ENCODE data around the gene NOC2L. TPM values are rescaled to one million over a fixed set of nuclear protein-coding genes. Genes with fewer than 3 reads are reported as not detected.

Gene NOC2L
- polyA plus RNA-seq, 1 donor (not counting 4 experiments of a cell fraction or from before 2014, with no cell fraction given), result 51.8 TPM

Small RNAs within 50 kb of the gene (small RNA-seq; reads per million reads assigned to genes)
- 0 reads per million in 3 experiments for gene AL645608.3 (ENCODE audit: insufficient read length in 3 of 3, low read depth in 3 of 3, low replicate concordance in 1 of 3)
- gene AL645608.4 (ENCODE audit: insufficient read length in 3 of 3, low read depth in 3 of 3, low replicate concordance in 1 of 3), result 0 reads per million in 3 experiments

Other genes starting within 250 kb of the NOC2L start
- 0.03 TPM in 1 of 3 replicates, not detected in the others for gene SAMD11, start 35.3 kb downstream of the NOC2L start, polyA plus RNA-seq
- 6.5 to 17.8 TPM (median 8.5 TPM) in 3 replicates for gene KLHL17, start 1.3 kb upstream of the NOC2L start, polyA plus RNA-seq
- 2.5 to 4.9 TPM (median 3.8 TPM) in 3 replicates for gene PLEKHN1, start 7.2 kb upstream of the NOC2L start, polyA plus RNA-seq
- not detected in 3 replicates for gene PERM1, start 22.8 kb upstream of the NOC2L start, polyA plus RNA-seq
- 3.0 to 14.7 TPM (median 3.1 TPM) in 3 replicates for gene HES4, start 40.8 kb upstream of the NOC2L start, polyA plus RNA-seq
- gene ISG15, start 54.2 kb upstream of the NOC2L start, polyA plus RNA-seq, result 222 to 711 TPM (median 246 TPM) in 3 replicates
- gene AGRN, start 60.9 kb upstream of the NOC2L start, polyA plus RNA-seq, result 72.4 to 128 TPM (median 115 TPM) in 3 replicates
- gene RNF223, start 115.0 kb upstream of the NOC2L start, polyA plus RNA-seq, result 0.22 to 0.45 TPM (median 0.32 TPM) in 3 replicates
- gene C1orf159, start 156.8 kb upstream of the NOC2L start, polyA plus RNA-seq, result 6.1 to 8.8 TPM (median 8.0 TPM) in 3 replicates
- not detected in 3 replicates for gene TTLL10, start 214.6 kb upstream of the NOC2L start, polyA plus RNA-seq
- 0.09 to 0.63 TPM (median 0.21 TPM) in 3 replicates for gene TNFRSF18, start 247.3 kb upstream of the NOC2L start, polyA plus RNA-seq

Data from keratinocyte (primary cell).